Stomach (tissue), 4 donors: ENCODE data around the gene ZNF581.

ENCODE experiments used
- EP300 ChIP-seq: sonication (generic); formaldehyde crosslinking; IDR thresholded peaks from one replicate; pipeline ENCODE4 v1.6.1; 2017; ENCODE audit warnings: antibody characterized with exemption
- POLR2A ChIP-seq, 4 donors: fragments of 450-650 bp; IDR thresholded peaks; one replicate each; pipeline ENCODE4 v1.6.1; 2016; ENCODE audit warnings: antibody characterized with exemption in 4 of 4, control low read depth in 2 of 4, mild to moderate bottlenecking in 1 of 4, moderate library complexity in 1 of 4
- TF ChIP-seq, protein P1 (sequence below), 7 experiments: fragments of 450-650 bp in 4 of 7; fragments of 200-600 bp in 3 of 7; sonication (generic) in 3 of 7; IDR thresholded peaks; one replicate each; pipeline ENCODE4 v1.5.1; 2016 to 2019; ENCODE audit warnings: antibody characterized with exemption in 7 of 7, control low read depth in 2 of 7, mild to moderate bottlenecking in 1 of 7

DNA sequence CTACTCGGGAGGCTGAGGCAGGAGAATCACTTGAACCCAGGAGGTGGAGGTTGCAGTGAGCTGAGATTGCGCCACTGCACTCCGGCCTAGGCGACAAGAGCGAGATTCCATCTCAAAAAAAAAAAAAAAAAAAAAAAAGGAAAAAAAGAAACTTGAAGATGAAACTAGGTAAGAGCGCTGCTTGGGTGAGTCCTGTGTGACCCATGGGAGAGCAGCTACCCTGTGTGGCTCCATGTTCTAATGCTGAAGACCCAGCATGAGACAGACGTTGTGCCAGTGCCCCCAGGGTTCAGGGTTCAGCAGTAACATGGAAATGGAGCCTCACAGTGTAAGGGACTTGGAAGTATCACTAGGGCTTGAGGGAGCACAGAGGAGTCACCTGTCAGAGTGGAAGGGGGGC, 25.0 kb upstream of the ZNF581 start:
- TF ChIP-seq POLR2A (IDR thresholded peaks at IDR 0.05) (no peak), EP300 (no peak)
- TF ChIP-seq, protein P1, sequence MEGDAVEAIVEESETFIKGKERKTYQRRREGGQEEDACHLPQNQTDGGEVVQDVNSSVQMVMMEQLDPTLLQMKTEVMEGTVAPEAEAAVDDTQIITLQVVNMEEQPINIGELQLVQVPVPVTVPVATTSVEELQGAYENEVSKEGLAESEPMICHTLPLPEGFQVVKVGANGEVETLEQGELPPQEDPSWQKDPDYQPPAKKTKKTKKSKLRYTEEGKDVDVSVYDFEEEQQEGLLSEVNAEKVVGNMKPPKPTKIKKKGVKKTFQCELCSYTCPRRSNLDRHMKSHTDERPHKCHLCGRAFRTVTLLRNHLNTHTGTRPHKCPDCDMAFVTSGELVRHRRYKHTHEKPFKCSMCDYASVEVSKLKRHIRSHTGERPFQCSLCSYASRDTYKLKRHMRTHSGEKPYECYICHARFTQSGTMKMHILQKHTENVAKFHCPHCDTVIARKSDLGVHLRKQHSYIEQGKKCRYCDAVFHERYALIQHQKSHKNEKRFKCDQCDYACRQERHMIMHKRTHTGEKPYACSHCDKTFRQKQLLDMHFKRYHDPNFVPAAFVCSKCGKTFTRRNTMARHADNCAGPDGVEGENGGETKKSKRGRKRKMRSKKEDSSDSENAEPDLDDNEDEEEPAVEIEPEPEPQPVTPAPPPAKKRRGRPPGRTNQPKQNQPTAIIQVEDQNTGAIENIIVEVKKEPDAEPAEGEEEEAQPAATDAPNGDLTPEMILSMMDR (IDR thresholded peaks at IDR 0.05) = no peak
